ENCODE results near the gene BOD1L2. TPM values are rescaled to one million over a fixed set of nuclear protein-coding genes. Genes with fewer than 3 reads are reported as not detected.

The BOD1L2 gene
- total RNA-seq, 5 donors from 2014 or later (not counting 1 experiment from before 2014, with no cell fraction given) = not detected

DNA sequence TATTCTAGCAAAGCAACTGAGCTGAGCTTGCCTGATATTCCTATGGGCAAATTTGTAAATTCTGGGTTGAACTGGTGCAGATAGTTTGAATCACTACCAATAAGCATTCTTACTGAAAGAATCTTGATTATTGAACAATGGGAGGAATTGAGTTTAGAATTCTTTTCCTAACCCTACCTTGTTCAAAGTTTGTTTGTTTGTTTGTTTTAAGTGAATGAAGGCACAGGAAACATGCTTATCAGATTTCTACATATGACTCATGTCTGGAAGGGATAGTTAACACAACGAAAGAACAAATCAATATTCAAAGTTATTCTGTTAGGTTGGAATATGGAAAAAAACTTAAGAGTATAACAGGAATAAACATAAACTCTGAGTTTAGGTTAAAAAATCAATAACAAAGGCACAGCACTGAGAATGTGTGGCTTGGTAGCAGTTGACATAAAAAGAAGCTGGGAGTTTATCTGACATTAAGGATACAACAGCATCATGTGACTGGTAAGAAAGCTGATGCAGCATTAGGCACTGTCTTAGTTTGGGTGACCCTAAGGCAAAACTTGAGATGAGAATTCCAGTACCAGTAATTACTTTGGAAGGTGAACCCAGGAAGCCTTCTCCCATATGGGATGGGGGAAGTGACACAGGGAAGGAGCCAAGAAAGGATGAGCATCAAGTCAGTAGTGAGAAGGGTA is 20.9 kb downstream of the BOD1L2 start:
- no peaks in the 10 kb centered on the region for H3K27me3 ChIP-seq (replicated peaks in 1 of 2; ENCODE audit: control insufficient read depth in 2 of 2, extremely low read depth in 1 of 2, insufficient read depth in 2 of 2, low read length in 1 of 2)
- no peak overlapping the region for H3K4me3 ChIP-seq (ENCODE audit: control insufficient read depth in 1 of 2, extremely low read depth in 1 of 2, low read length in 1 of 2)
- no CpG with 5 or more reads among the region's 1 CpG for WGBS (ENCODE audit: insufficient coverage)
- Mint-ChIP-seq H3K27ac (no peak overlapping the region), H3K4me1 (no peaks in the 10 kb centered on the region), H3K9me3 (peaks cover 0 to 14% (median 1%) of the 10 kb centered on the region in 3 donors), H3K27me3 (peaks cover 4 to 17% of the 10 kb centered on the region in 2 donors), H3K4me3 (no peak overlapping the region), H3K36me3 (no peaks in the 10 kb centered on the region)
- no peaks in the 10 kb centered on the region for H3K36me3 ChIP-seq (ENCODE audit: control insufficient read depth in 2 of 2, extremely low read depth in 1 of 2, insufficient read depth in 1 of 2, low read length in 1 of 2)
- no peak for DNase-seq
- no peaks in the 10 kb centered on the region for H3K9me3 ChIP-seq
- H3K27ac ChIP-seq (ENCODE audit: low read length) = no peak overlapping the region
- no peak for ATAC-seq (replicated peaks in 1 of 4)
- H3K4me1 ChIP-seq (ENCODE audit: control insufficient read depth in 1 of 2, extremely low read depth in 1 of 2, insufficient read depth in 2 of 2, low read length in 2 of 2) = no peaks in the 10 kb centered on the region
- ChIA-PET POLR2A (no interaction called here), CTCF (no interaction called here)

GRCh38 chr18:57171026-57171425 is 24.1 kb downstream of the BOD1L2 start:
- Histone ChIP-seq H3K4me3 (ENCODE audit: control insufficient read depth in 1 of 2, extremely low read depth in 1 of 2, low read length in 1 of 2) (no peak overlapping the region), H3K27ac (ENCODE audit: low read length) (no peak overlapping the region), H3K36me3 (ENCODE audit: control insufficient read depth in 2 of 2, extremely low read depth in 1 of 2, insufficient read depth in 1 of 2, low read length in 1 of 2) (no peaks in the 10 kb centered on the region), H3K4me1 (ENCODE audit: control insufficient read depth in 1 of 2, extremely low read depth in 1 of 2, insufficient read depth in 2 of 2, low read length in 2 of 2) (no peaks in the 10 kb centered on the region), H3K9me3 (no peaks in the 10 kb centered on the region), H3K27me3 (replicated peaks in 1 of 2; ENCODE audit: control insufficient read depth in 2 of 2, extremely low read depth in 1 of 2, insufficient read depth in 2 of 2, low read length in 1 of 2) (no peaks in the 10 kb centered on the region)
- H3K36me3 Mint-ChIP-seq = no peaks in the 10 kb centered on the region
- POLR2A ChIA-PET = no interaction called here
- CTCF ChIA-PET = no interaction called here
- peaks cover 2 to 12% of the 10 kb centered on the region in 2 donors for H3K27me3 Mint-ChIP-seq
- 80% methylated on average over 1 of the region's 1 CpG for WGBS (ENCODE audit: insufficient coverage)
- ATAC-seq (replicated peaks in 1 of 4) (no peak), DNase-seq (no peak)
- peaks cover 2 to 12% (median 10%) of the 10 kb centered on the region in 3 donors for H3K9me3 Mint-ChIP-seq
- no peak overlapping the region for H3K27ac Mint-ChIP-seq
- H3K4me1 Mint-ChIP-seq = no peaks in the 10 kb centered on the region
- no peak overlapping the region for H3K4me3 Mint-ChIP-seq

DNA sequence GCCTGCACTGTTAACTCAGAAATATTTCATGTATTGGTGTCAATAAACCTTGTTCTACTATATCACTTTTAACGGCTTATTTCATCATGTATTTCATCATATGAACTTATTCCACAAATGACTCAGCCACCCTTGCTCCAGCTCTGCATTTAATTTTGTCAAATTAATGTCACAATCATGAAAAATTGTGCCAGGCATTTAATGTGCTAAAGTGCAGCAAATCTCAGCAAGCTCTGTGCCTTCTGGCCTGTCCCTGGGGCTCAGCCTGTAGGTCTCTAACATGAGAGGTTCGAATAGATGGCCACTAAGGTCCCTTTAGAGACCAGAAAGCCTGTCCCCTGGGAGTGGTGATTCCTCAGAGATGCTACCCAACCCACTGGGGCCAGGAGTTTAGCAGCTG is 28.6 kb downstream of the BOD1L2 start:
- no peak overlapping the region for H3K4me3 Mint-ChIP-seq

GRCh38 chr18:57185434-57185833 is 38.5 kb downstream of the BOD1L2 start:
- peaks cover 16 to 37% (median 18%) of the 10 kb centered on the region in 3 donors for H3K9me3 Mint-ChIP-seq
- ChIA-PET POLR2A (no interaction called here), CTCF (no interaction called here)
- ATAC-seq (replicated peaks in 1 of 4) (no peak), DNase-seq (no peak)
- Histone ChIP-seq H3K27me3 (replicated peaks in 1 of 2; ENCODE audit: control insufficient read depth in 2 of 2, extremely low read depth in 1 of 2, insufficient read depth in 2 of 2, low read length in 1 of 2) (peaks cover 2 to 8% of the 10 kb centered on the region in 2 experiments), H3K27ac (ENCODE audit: low read length) (no peak overlapping the region), H3K4me3 (ENCODE audit: control insufficient read depth in 1 of 2, extremely low read depth in 1 of 2, low read length in 1 of 2) (no peak overlapping the region), H3K4me1 (ENCODE audit: control insufficient read depth in 1 of 2, extremely low read depth in 1 of 2, insufficient read depth in 2 of 2, low read length in 2 of 2) (no peaks in the 10 kb centered on the region), H3K9me3 (no peaks in the 10 kb centered on the region), H3K36me3 (ENCODE audit: control insufficient read depth in 2 of 2, extremely low read depth in 1 of 2, insufficient read depth in 1 of 2, low read length in 1 of 2) (no peaks in the 10 kb centered on the region)
- H3K4me1 Mint-ChIP-seq = no peaks in the 10 kb centered on the region
- peaks cover 5% of the 10 kb centered on the region for H3K36me3 Mint-ChIP-seq
- no CpG with 5 or more reads among the region's 1 CpG for WGBS (ENCODE audit: insufficient coverage)
- peaks cover 7 to 9% of the 10 kb centered on the region in 2 donors for H3K27me3 Mint-ChIP-seq
- no peak overlapping the region for H3K27ac Mint-ChIP-seq
- H3K4me3 Mint-ChIP-seq = no peak overlapping the region

More for the DNA sequence above, 28.6 kb downstream of the BOD1L2 start:
- Mint-ChIP-seq H3K27me3 (peaks cover 0 to 3% of the 10 kb centered on the region in 2 donors), H3K27ac (no peak overlapping the region), H3K4me1 (no peaks in the 10 kb centered on the region), H3K36me3 (no peaks in the 10 kb centered on the region), H3K9me3 (peaks cover 2 to 20% (median 12%) of the 10 kb centered on the region in 3 donors)
- WGBS (ENCODE audit: insufficient coverage) = 88% methylated on average over 2 of the region's 2 CpGs
- Histone ChIP-seq H3K9me3 (no peaks in the 10 kb centered on the region), H3K4me1 (ENCODE audit: control insufficient read depth in 1 of 2, extremely low read depth in 1 of 2, insufficient read depth in 2 of 2, low read length in 2 of 2) (no peaks in the 10 kb centered on the region), H3K27ac (ENCODE audit: low read length) (no peak overlapping the region), H3K36me3 (ENCODE audit: control insufficient read depth in 2 of 2, extremely low read depth in 1 of 2, insufficient read depth in 1 of 2, low read length in 1 of 2) (no peaks in the 10 kb centered on the region), H3K27me3 (replicated peaks in 1 of 2; ENCODE audit: control insufficient read depth in 2 of 2, extremely low read depth in 1 of 2, insufficient read depth in 2 of 2, low read length in 1 of 2) (no peaks in the 10 kb centered on the region), H3K4me3 (ENCODE audit: control insufficient read depth in 1 of 2, extremely low read depth in 1 of 2, low read length in 1 of 2) (no peak overlapping the region)
- no peak for DNase-seq
- ChIA-PET CTCF (no interaction called here), POLR2A (no interaction called here)
- ATAC-seq (replicated peaks in 1 of 4) = no peak

DNA sequence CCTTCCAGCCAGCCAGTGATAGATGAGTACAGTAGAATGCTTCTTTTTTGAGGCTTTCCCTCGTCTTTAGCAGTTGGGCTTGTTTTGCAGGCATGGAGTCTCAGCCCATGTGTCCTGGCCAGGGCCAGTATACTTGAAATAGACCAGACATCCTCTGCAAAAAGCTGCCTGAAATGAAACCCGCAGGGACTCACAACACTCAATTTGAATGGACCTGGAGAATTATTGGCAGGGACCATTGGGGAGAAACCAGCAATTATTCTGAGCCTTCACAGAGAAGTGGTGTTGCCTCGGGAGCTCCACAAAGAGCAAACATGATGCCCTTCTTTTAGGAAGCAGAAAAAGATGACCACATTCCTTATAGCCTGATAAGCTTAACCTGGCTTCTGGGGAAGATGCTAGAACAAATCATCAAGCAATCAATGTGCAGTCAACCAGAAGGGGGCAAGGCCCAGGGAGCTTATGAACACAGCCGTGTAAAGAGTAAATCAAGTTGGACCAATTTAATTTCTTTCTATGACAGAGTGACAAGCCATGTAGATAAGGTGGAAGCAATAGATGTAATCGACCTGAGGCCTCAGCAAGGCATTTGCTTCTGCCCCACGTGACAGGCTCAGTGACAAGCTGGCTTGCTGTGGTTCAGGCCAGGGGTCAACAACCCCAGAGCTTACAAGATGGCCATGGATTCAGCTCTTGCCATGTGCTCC is 42.1 kb downstream of the BOD1L2 start:
- Mint-ChIP-seq H3K27me3 (peaks cover 7 to 9% of the 10 kb centered on the region in 2 donors), H3K4me3 (no peak overlapping the region), H3K9me3 (peaks cover 12 to 17% (median 14%) of the 10 kb centered on the region in 3 donors), H3K36me3 (peaks cover 5% of the 10 kb centered on the region), H3K4me1 (no peaks in the 10 kb centered on the region), H3K27ac (no peak overlapping the region)
- Histone ChIP-seq H3K36me3 (ENCODE audit: control insufficient read depth in 2 of 2, extremely low read depth in 1 of 2, insufficient read depth in 1 of 2, low read length in 1 of 2) (no peaks in the 10 kb centered on the region), H3K27ac (ENCODE audit: low read length) (no peak overlapping the region), H3K4me1 (ENCODE audit: control insufficient read depth in 1 of 2, extremely low read depth in 1 of 2, insufficient read depth in 2 of 2, low read length in 2 of 2) (no peaks in the 10 kb centered on the region), H3K4me3 (ENCODE audit: control insufficient read depth in 1 of 2, extremely low read depth in 1 of 2, low read length in 1 of 2) (no peak overlapping the region), H3K9me3 (no peaks in the 10 kb centered on the region), H3K27me3 (replicated peaks in 1 of 2; ENCODE audit: control insufficient read depth in 2 of 2, extremely low read depth in 1 of 2, insufficient read depth in 2 of 2, low read length in 1 of 2) (peaks cover 2 to 8% of the 10 kb centered on the region in 2 experiments)
- ATAC-seq (replicated peaks in 1 of 4) (no peak), DNase-seq (no peak)
- ChIA-PET CTCF (no interaction called here), POLR2A (interaction anchor here in 1 of 2 donors (0.6 kb wide), 1 partner anchor 10 kb away, joined by 4 read pairs; no protein-coding TSS in a partner anchor)
- WGBS (ENCODE audit: insufficient coverage) = 56% methylated on average over 6 of the region's 6 CpGs

DNA sequence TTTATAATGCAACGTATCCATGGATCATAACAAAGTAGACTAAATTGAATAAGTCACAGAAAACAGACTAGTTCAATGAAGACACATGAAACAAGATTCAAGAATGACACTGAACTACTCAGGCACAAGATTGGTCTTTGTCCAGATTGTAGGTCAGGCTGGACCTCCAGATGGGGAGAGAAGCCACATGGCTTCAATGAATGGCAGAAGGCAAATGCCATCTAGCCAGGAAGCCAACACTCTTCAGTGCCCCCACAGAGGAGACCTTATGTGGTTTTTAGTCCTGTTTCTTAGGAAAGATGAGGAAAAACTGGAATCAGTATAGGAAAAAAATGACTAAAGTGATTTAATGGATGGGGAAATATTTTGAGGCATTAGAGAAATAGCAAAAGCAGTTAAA is 43.1 kb downstream of the BOD1L2 start:
- POLR2A ChIA-PET = no interaction called here
- Mint-ChIP-seq H3K4me3 (no peak overlapping the region), H3K27me3 (peaks cover 9 to 14% of the 10 kb centered on the region in 2 donors), H3K36me3 (peaks cover 2% of the 10 kb centered on the region), H3K27ac (no peak overlapping the region), H3K9me3 (peaks cover 12 to 14% (median 14%) of the 10 kb centered on the region in 3 donors), H3K4me1 (no peaks in the 10 kb centered on the region)
- Histone ChIP-seq H3K4me1 (ENCODE audit: control insufficient read depth in 1 of 2, extremely low read depth in 1 of 2, insufficient read depth in 2 of 2, low read length in 2 of 2) (no peaks in the 10 kb centered on the region), H3K9me3 (no peaks in the 10 kb centered on the region), H3K4me3 (ENCODE audit: control insufficient read depth in 1 of 2, extremely low read depth in 1 of 2, low read length in 1 of 2) (no peak overlapping the region), H3K36me3 (ENCODE audit: control insufficient read depth in 2 of 2, extremely low read depth in 1 of 2, insufficient read depth in 1 of 2, low read length in 1 of 2) (no peaks in the 10 kb centered on the region), H3K27me3 (replicated peaks in 1 of 2; ENCODE audit: control insufficient read depth in 2 of 2, extremely low read depth in 1 of 2, insufficient read depth in 2 of 2, low read length in 1 of 2) (peaks cover 2 to 11% of the 10 kb centered on the region in 2 experiments), H3K27ac (ENCODE audit: low read length) (no peak overlapping the region)
- DNase-seq (no peak), ATAC-seq (replicated peaks in 1 of 4) (no peak)
- WGBS (ENCODE audit: insufficient coverage) = no CpG with 5 or more reads among the region's 1 CpG
- CTCF ChIA-PET = no interaction called here
